Karpas-422 (cell line): Measurements from ENCODE around the gene BTNL9. TPM values are rescaled to one million over a fixed set of nuclear protein-coding genes. Genes with fewer than 3 reads are reported as not detected.
A peak's percentile ranks its signal among the peaks of the same experiment; 100 is the strongest.
"Not testable (repeated sequence)": the region's sequence is repeated elsewhere in the genome, so short reads cannot be mapped to it uniquely, and the experiment has no call there.

Experiments
- DNase-seq: peaks from one replicate; pipeline ENCODE4 v3.0.0-alpha.2; 2015
- H2AFZ ChIP-seq: fragments of 200-600 bp; sonication (generic); 2 replicates; pipeline ENCODE4 v1.6.1; 2014; ENCODE audit warnings: antibody characterized with exemption, low read length, mixed read lengths
- H3K27ac ChIP-seq: fragments of 200-600 bp; sonication (generic); 2 replicates; pipeline ENCODE4 v1.5.1; 2014; ENCODE audit warnings: mild to moderate bottlenecking, low read length, moderate library complexity
- H3K27me3 ChIP-seq: fragments of 200-600 bp; sonication (generic); 2 replicates; pipeline ENCODE4 v1.6.1; 2014; ENCODE audit warnings: low read length, mixed read lengths
- H3K36me3 ChIP-seq: fragments of 200-600 bp; sonication (generic); 2 replicates; pipeline ENCODE4 v1.6.1; 2014; ENCODE audit warnings: low read length, mixed read lengths; ENCODE audit not compliant: insufficient read depth
- H3K4me1 ChIP-seq: fragments of 200-600 bp; sonication (generic); 2 replicates; pipeline ENCODE4 v1.6.1; 2014; ENCODE audit warnings: mild to moderate bottlenecking, low read length, mixed read lengths
- H3K4me2 ChIP-seq: fragments of 200-600 bp; sonication (generic); 2 replicates; pipeline ENCODE4 v1.6.1; 2014; ENCODE audit warnings: low read length, low read depth, mild to moderate bottlenecking; ENCODE audit not compliant: poor library complexity, severe bottlenecking
- H3K4me3 ChIP-seq: fragments of 200-600 bp; sonication (generic); 2 replicates; pipeline ENCODE4 v1.5.1; 2014; ENCODE audit warnings: mild to moderate bottlenecking, antibody characterized with exemption, low read length, mixed read lengths
- H3K79me2 ChIP-seq: fragments of 200-600 bp; sonication (generic); 2 replicates; pipeline ENCODE4 v1.6.1; 2014; ENCODE audit warnings: mild to moderate bottlenecking, low read length, mixed read lengths
- H3K9ac ChIP-seq: fragments of 200-600 bp; sonication (generic); 2 replicates; pipeline ENCODE4 v1.6.0; 2014; ENCODE audit warnings: low read length
- H3K9me2 ChIP-seq: fragments of 200-600 bp; sonication (generic), shearing (Covaris generic); replicated peaks from 2 replicates; pipeline ENCODE4 v1.6.0; 2014; ENCODE audit warnings: mild to moderate bottlenecking, low read length, moderate library complexity; ENCODE audit not compliant: insufficient read depth
- H3K9me3 ChIP-seq: fragments of 300-700, 200-600 bp; sonication (generic); 2 replicates; pipeline ENCODE4 v1.6.1; 2014; ENCODE audit warnings: low read length, mixed read lengths
- H4K20me1 ChIP-seq: fragments of 200-600 bp; sonication (generic); 2 replicates; pipeline ENCODE4 v1.6.1; 2014; ENCODE audit warnings: mild to moderate bottlenecking, antibody characterized with exemption, low read length, low read depth; ENCODE audit not compliant: insufficient read depth
- total RNA-seq: library from RNA; depleted of rRNA; stranded (reverse); fragments of >200 nt; shearing (Covaris generic); gene quantifications from 2 replicates; pipeline ENCODE4 v1.2.3, GENCODE V29; 2014; ENCODE audit warnings: low replicate concordance

BTNL9 gene
- total RNA-seq, 1 experiment from 2014 or later: not detected

GRCh38 chr5:181044662-181045305 lies 4.7 kb downstream of the BTNL9 start:
- Histone ChIP-seq H3K4me3 (no peak overlapping the region), H3K79me2 (no peaks in the 10 kb centered on the region), H3K9me2 (no peaks in the 10 kb centered on the region), H3K9ac (no peak overlapping the region), H3K4me1 (peaks cover 20% of the 10 kb centered on the region), H3K27me3 (no peaks in the 10 kb centered on the region), H3K27ac (no peak overlapping the region), H3K36me3 (no peaks in the 10 kb centered on the region), H2AFZ (no peak overlapping the region), H3K4me2 (peak overlapping the region; percentile 16), H4K20me1 (no peaks in the 10 kb centered on the region), H3K9me3 (no peaks in the 10 kb centered on the region)
- peak; percentile 57 for DNase-seq

- no peaks in the 10 kb centered on the region for H4K20me1 ChIP-seq
- no peaks in the 10 kb centered on the region for H3K27me3 ChIP-seq
- H3K9ac ChIP-seq: no peak overlapping the region
- H3K4me2 ChIP-seq: peak overlapping the region; percentile 16
- H3K4me3 ChIP-seq: no peak overlapping the region
- no peak overlapping the region for H3K27ac ChIP-seq
- no peaks in the 10 kb centered on the region for H3K9me2 ChIP-seq
- H3K36me3 ChIP-seq: no peaks in the 10 kb centered on the region
- no peaks in the 10 kb centered on the region for H3K9me3 ChIP-seq
- H3K4me1 ChIP-seq: peaks cover 20% of the 10 kb centered on the region
- no peak overlapping the region for H2AFZ ChIP-seq
- peak; percentile 43 for DNase-seq
- no peaks in the 10 kb centered on the region for H3K79me2 ChIP-seq
Observed at GRCh38 chr5:181045316-181045715, 5.2 kb downstream of the BTNL9 start.

- H3K9me3 ChIP-seq, H3K9me2 ChIP-seq, H3K27ac ChIP-seq, DNase-seq, H3K27me3 ChIP-seq, H4K20me1 ChIP-seq, H3K9ac ChIP-seq, H3K79me2 ChIP-seq, H3K4me3 ChIP-seq, H2AFZ ChIP-seq, H3K36me3 ChIP-seq, H3K4me2 ChIP-seq: not testable (repeated sequence)
- peaks cover 25% of the 10 kb centered on the region for H3K4me1 ChIP-seq
Observed at GRCh38 chr5:181045857-181046256, 5.8 kb downstream of the BTNL9 start.

- Histone ChIP-seq H3K9me3 (no peaks in the 10 kb centered on the region), H3K9me2 (no peaks in the 10 kb centered on the region), H3K4me3 (no peak overlapping the region), H3K27me3 (no peaks in the 10 kb centered on the region), H3K4me2 (no peak overlapping the region), H3K36me3 (no peaks in the 10 kb centered on the region), H3K79me2 (no peaks in the 10 kb centered on the region), H3K9ac (no peak overlapping the region), H3K4me1 (peaks cover 31% of the 10 kb centered on the region), H3K27ac (no peak overlapping the region), H4K20me1 (no peaks in the 10 kb centered on the region), H2AFZ (no peak overlapping the region)
- DNase-seq: no peak
Observed at GRCh38 chr5:181047288-181047687, 7.2 kb downstream of the BTNL9 start.

- no peak for DNase-seq
- Histone ChIP-seq H3K9me3 (no peaks in the 10 kb centered on the region), H3K4me3 (no peak overlapping the region), H3K27me3 (no peaks in the 10 kb centered on the region), H3K36me3 (no peaks in the 10 kb centered on the region), H3K79me2 (no peaks in the 10 kb centered on the region), H3K27ac (no peak overlapping the region), H4K20me1 (no peaks in the 10 kb centered on the region), H2AFZ (no peak overlapping the region), H3K9ac (no peak overlapping the region), H3K4me2 (no peak overlapping the region), H3K9me2 (no peaks in the 10 kb centered on the region), H3K4me1 (peaks cover 31% of the 10 kb centered on the region)
Observed at GRCh38 chr5:181047921-181048320, 7.9 kb downstream of the BTNL9 start.

GRCh38 chr5:181050016-181050415 lies 9.9 kb downstream of the BTNL9 start:
- Histone ChIP-seq H4K20me1 (no peaks in the 10 kb centered on the region), H2AFZ (no peak overlapping the region), H3K27ac (no peak overlapping the region), H3K9ac (no peak overlapping the region), H3K4me3 (no peak overlapping the region), H3K36me3 (no peaks in the 10 kb centered on the region), H3K4me2 (no peak overlapping the region), H3K79me2 (no peaks in the 10 kb centered on the region), H3K9me2 (no peaks in the 10 kb centered on the region), H3K4me1 (peaks cover 36% of the 10 kb centered on the region), H3K9me3 (no peaks in the 10 kb centered on the region), H3K27me3 (no peaks in the 10 kb centered on the region)
- no peak for DNase-seq

- no peak overlapping the region for H3K27ac ChIP-seq
- H4K20me1 ChIP-seq: no peaks in the 10 kb centered on the region
- no peaks in the 10 kb centered on the region for H3K9me3 ChIP-seq
- H3K79me2 ChIP-seq: no peaks in the 10 kb centered on the region
- H3K4me3 ChIP-seq: no peak overlapping the region
- H3K27me3 ChIP-seq: no peaks in the 10 kb centered on the region
- no peak overlapping the region for H2AFZ ChIP-seq
- peaks cover 32% of the 10 kb centered on the region for H3K4me1 ChIP-seq
- H3K36me3 ChIP-seq: no peaks in the 10 kb centered on the region
- no peak overlapping the region for H3K9ac ChIP-seq
- no peaks in the 10 kb centered on the region for H3K9me2 ChIP-seq
- H3K4me2 ChIP-seq: no peak overlapping the region
- no peak for DNase-seq
Observed at GRCh38 chr5:181051841-181052671, 12.0 kb downstream of the BTNL9 start.

GRCh38 chr5:181052672-181053487 lies 12.8 kb downstream of the BTNL9 start:
- no peak overlapping the region; the same call in 1 of the 2 replicates for H3K4me3 ChIP-seq
- H3K27me3 ChIP-seq: no peaks in the 10 kb centered on the region
- no peaks in the 10 kb centered on the region for H3K36me3 ChIP-seq
- no peaks in the 10 kb centered on the region for H3K79me2 ChIP-seq
- peak overlapping the region; percentile 40 for H3K4me2 ChIP-seq
- no peak overlapping the region for H3K27ac ChIP-seq
- no peak for DNase-seq
- H3K4me1 ChIP-seq: peaks cover 27% of the 10 kb centered on the region
- no peaks in the 10 kb centered on the region for H3K9me2 ChIP-seq
- H3K9me3 ChIP-seq: no peaks in the 10 kb centered on the region
- H2AFZ ChIP-seq: no peak overlapping the region
- no peak overlapping the region for H3K9ac ChIP-seq
- no peaks in the 10 kb centered on the region for H4K20me1 ChIP-seq
